SK-N-SH (cell line): Measurements from ENCODE around the gene PRM3. TPM values are rescaled to one million over a fixed set of nuclear protein-coding genes. Genes with fewer than 3 reads are reported as not detected.

Experiments used
- CTCF ChIA-PET: fragments of 300-600, 350-600 bp; formaldehyde crosslinking; extraction: SDS; loops from one replicate; lab custom pipeline; 2021; lab: Yijun Ruan, JAX
- POLR2A ChIA-PET: fragments of 350-600 bp; sonication (Branson Sonifier 250); formaldehyde crosslinking; extraction: SDS; loops from one replicate; lab custom pipeline; 2020; ENCODE audit warnings: antibody characterized with exemption, inconsistent platforms; lab: Yijun Ruan, JAX
- DNase-seq: peaks from one replicate; pipeline ENCODE4 v3.0.0; 2012
- H2AFZ ChIP-seq: fragments of 200-600 bp; sonication (generic); 2 replicates; pipeline ENCODE4 v1.8.1; 2016; ENCODE audit warnings: antibody characterized with exemption, mild to moderate bottlenecking, low read depth
- H3F3A ChIP-seq: fragments of 200-600 bp; sonication (generic); replicated peaks from 2 replicates; pipeline ENCODE3; 2016; ENCODE audit warnings: antibody characterized with exemption, mild to moderate bottlenecking; ENCODE audit not compliant: insufficient read depth
- H3K27ac ChIP-seq, 2 experiments: fragments of 200-500 bp in 1 of 2; fragments of 200-600 bp in 1 of 2; sonication (Bioruptor generic) in 1 of 2; sonication (generic), shearing (Covaris generic) in 1 of 2; 2 replicates each; pipeline versions ENCODE4 v1.5.1 to v1.6.1; 2014 to 2016; ENCODE audit warnings: low read depth in 2 of 2, inconsistent platforms in 1 of 2, low read length in 1 of 2, mild to moderate bottlenecking in 1 of 2, mixed read lengths in 1 of 2
- H3K27me3 ChIP-seq: fragments of 200-600 bp; sonication (generic), shearing (Covaris generic); 2 replicates; pipeline ENCODE4 v1.6.1; 2016; ENCODE audit warnings: mixed run types; ENCODE audit not compliant: insufficient read depth
- H3K36me3 ChIP-seq, 2 experiments: fragments of 200-500 bp in 1 of 2; fragments of 200-600 bp in 1 of 2; sonication (Bioruptor generic) in 1 of 2; sonication (generic) in 1 of 2; replicated peaks in 1 of 2; 2 replicates each; pipeline versions ENCODE3 to v1.5.1; 2014 to 2016; ENCODE audit warnings: low read length in 1 of 2, mild to moderate bottlenecking in 1 of 2; ENCODE audit not compliant: insufficient read depth in 2 of 2, control insufficient read depth in 1 of 2
- H3K4me1 ChIP-seq, 2 experiments: fragments of 200-500 bp in 1 of 2; fragments of 200-600 bp in 1 of 2; sonication (Bioruptor generic) in 1 of 2; sonication (generic), shearing (Covaris generic) in 1 of 2; 2 replicates each; pipeline versions ENCODE4 v1.5.1 to v1.6.1; 2014 to 2016; ENCODE audit warnings: low read depth in 1 of 2, low read length in 1 of 2, mixed run types in 1 of 2; ENCODE audit not compliant: insufficient read depth in 2 of 2, control insufficient read depth in 1 of 2
- H3K4me2 ChIP-seq: fragments of 200-600 bp; sonication (generic), shearing (Covaris generic); 2 replicates; pipeline ENCODE4 v1.6.1; 2017; ENCODE audit warnings: mixed run types
- H3K4me3 ChIP-seq, 2 experiments: fragments of 200-500 bp in 1 of 2; fragments of 200-600 bp in 1 of 2; sonication (Bioruptor generic) in 1 of 2; sonication (generic), shearing (Covaris generic) in 1 of 2; 2 replicates each; pipeline versions ENCODE4 v1.5.1 to v1.8.1; 2014 to 2016; ENCODE audit warnings: low read depth in 2 of 2, inconsistent platforms in 1 of 2, low read length in 1 of 2, mild to moderate bottlenecking in 1 of 2, mixed read lengths in 1 of 2, moderate library complexity in 1 of 2
- H3K79me2 ChIP-seq: fragments of 200-600 bp; sonication (generic); 2 replicates; pipeline ENCODE4 v1.8.1; 2017; ENCODE audit warnings: mild to moderate bottlenecking; ENCODE audit not compliant: insufficient read depth
- H3K9ac ChIP-seq: fragments of 200-600 bp; sonication (generic); 2 replicates; pipeline ENCODE4 v1.6.1; 2017; ENCODE audit warnings: mixed run types
- H3K9me2 ChIP-seq: fragments of 200-600 bp; sonication (generic); 2 replicates; pipeline ENCODE4 v1.6.1; 2017; ENCODE audit warnings: mixed run types
- H3K9me3 ChIP-seq: fragments of 200-600 bp; sonication (generic); 2 replicates; pipeline ENCODE4 v1.6.1; 2017; ENCODE audit warnings: mixed run types, mild to moderate bottlenecking, moderate library complexity
- H4K20me1 ChIP-seq: fragments of 200-600 bp; sonication (generic); 2 replicates; pipeline ENCODE4 v1.6.1; 2017; ENCODE audit warnings: mild to moderate bottlenecking, mixed run types; ENCODE audit not compliant: insufficient read depth
- EZH2phosphoT487 ChIP-seq: fragments of 200-600 bp; sonication (generic); IDR thresholded peaks from 2 replicates; pipeline ENCODE4 v1.6.1; 2017; ENCODE audit warnings: low read depth, mixed run types, mild to moderate bottlenecking, antibody characterized with exemption, moderate library complexity, borderline replicate concordance
- FOSL2 ChIP-seq: IDR thresholded peaks from 2 replicates; pipeline ENCODE4 v1.4.0; 2012; ENCODE audit warnings: low read depth, mild to moderate bottlenecking, moderate library complexity, borderline replicate concordance
- MAX ChIP-seq: IDR thresholded peaks from 2 replicates; pipeline ENCODE4 v1.4.0; 2012; ENCODE audit warnings: low read depth
- NRF1 ChIP-seq: IDR thresholded peaks from 2 replicates; pipeline ENCODE4 v1.6.1; 2012; ENCODE audit warnings: low read depth, mild to moderate bottlenecking, low read length
- RAD21 ChIP-seq: IDR thresholded peaks from 2 replicates; pipeline ENCODE4 v1.6.1; 2012; ENCODE audit warnings: mild to moderate bottlenecking, low read length
- WGBS: methylation state at CpG from one replicate; pipeline ENCODE4 v1.1.6; 2017; ENCODE audit warnings: low lambda C conversion rate; 5-methylcytosine and 5-hydroxymethylcytosine counted together
- polyA plus RNA-seq, 3 experiments: library from polyadenylated mRNA; depleted of rRNA; stranded (reverse); fragments of >200 nt; gene quantifications; 2 replicates each; pipeline ENCODE4 v1.2.3, GENCODE V29; 2012
- TF ChIP-seq, protein P1 (sequence below): IDR thresholded peaks from 2 replicates; pipeline ENCODE4; 2012
- TF ChIP-seq, protein P2 (sequence below): IDR thresholded peaks from 2 replicates; pipeline ENCODE4 v1.6.1; 2012; ENCODE audit warnings: mild to moderate bottlenecking, low read depth, low read length, moderate library complexity
- TF ChIP-seq, protein P3 (sequence below): fragments of 150-350 bp; IDR thresholded peaks from 2 replicates; pipeline ENCODE4 v1.6.1; 2016; ENCODE audit warnings: mild to moderate bottlenecking, low read depth, low read length

The PRM3 gene
- polyA plus RNA-seq, 1 of the 3 experiments (the other 2 are of a cell fraction), result not detected

DNA sequence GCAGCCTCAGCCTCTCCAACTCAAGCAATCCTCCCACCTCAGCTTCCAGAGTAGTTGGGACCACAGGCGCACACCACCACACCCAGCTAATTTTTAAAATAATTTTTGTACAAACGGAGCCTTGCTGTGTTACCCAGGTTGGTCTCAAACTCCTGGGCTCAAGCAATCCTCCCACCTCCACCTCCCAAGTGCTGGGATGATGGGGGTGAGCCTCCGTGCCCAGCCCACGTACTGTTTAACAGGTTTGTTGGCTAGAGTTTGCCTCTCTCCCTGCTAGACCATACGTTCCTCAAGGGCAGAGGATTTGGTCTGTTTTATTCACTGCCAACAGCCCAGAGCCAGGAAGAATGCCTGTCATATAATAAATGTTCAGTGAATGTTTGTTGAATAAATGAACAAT is 44.0 kb downstream of the PRM3 start:
- CTCF ChIA-PET, result interaction anchor here (1.0 to 2.4 kb wide), 2 partner anchors 11 to 266 kb away, joined by 3 to 7 read pairs; no protein-coding TSS in a partner anchor

More for the DNA sequence above, 44.0 kb downstream of the PRM3 start:
- Histone ChIP-seq H2AFZ (no peak overlapping the region), H3K27ac (no peak overlapping the region), H3K27me3 (no peaks in the 10 kb centered on the region), H4K20me1 (no peaks in the 10 kb centered on the region), H3K4me1 (peaks cover 0 to 4% of the 10 kb centered on the region in 2 experiments; a peak in 1 of 4 replicates), H3K79me2 (no peaks in the 10 kb centered on the region), H3K36me3 (no peaks in the 10 kb centered on the region), H3K9me3 (no peaks in the 10 kb centered on the region), H3K4me3 (no peak overlapping the region), H3K4me2 (no peak overlapping the region), H3K9me2 (no peaks in the 10 kb centered on the region), H3K9ac (no peak overlapping the region), H3F3A (no peaks in the 10 kb centered on the region)
- TF ChIP-seq, protein P1, sequence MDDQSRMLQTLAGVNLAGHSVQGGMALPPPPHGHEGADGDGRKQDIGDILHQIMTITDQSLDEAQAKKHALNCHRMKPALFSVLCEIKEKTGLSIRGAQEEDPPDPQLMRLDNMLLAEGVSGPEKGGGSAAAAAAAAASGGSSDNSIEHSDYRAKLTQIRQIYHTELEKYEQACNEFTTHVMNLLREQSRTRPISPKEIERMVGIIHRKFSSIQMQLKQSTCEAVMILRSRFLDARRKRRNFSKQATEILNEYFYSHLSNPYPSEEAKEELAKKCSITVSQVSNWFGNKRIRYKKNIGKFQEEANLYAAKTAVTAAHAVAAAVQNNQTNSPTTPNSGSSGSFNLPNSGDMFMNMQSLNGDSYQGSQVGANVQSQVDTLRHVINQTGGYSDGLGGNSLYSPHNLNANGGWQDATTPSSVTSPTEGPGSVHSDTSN, result no peak
- TF ChIP-seq, protein P2, sequence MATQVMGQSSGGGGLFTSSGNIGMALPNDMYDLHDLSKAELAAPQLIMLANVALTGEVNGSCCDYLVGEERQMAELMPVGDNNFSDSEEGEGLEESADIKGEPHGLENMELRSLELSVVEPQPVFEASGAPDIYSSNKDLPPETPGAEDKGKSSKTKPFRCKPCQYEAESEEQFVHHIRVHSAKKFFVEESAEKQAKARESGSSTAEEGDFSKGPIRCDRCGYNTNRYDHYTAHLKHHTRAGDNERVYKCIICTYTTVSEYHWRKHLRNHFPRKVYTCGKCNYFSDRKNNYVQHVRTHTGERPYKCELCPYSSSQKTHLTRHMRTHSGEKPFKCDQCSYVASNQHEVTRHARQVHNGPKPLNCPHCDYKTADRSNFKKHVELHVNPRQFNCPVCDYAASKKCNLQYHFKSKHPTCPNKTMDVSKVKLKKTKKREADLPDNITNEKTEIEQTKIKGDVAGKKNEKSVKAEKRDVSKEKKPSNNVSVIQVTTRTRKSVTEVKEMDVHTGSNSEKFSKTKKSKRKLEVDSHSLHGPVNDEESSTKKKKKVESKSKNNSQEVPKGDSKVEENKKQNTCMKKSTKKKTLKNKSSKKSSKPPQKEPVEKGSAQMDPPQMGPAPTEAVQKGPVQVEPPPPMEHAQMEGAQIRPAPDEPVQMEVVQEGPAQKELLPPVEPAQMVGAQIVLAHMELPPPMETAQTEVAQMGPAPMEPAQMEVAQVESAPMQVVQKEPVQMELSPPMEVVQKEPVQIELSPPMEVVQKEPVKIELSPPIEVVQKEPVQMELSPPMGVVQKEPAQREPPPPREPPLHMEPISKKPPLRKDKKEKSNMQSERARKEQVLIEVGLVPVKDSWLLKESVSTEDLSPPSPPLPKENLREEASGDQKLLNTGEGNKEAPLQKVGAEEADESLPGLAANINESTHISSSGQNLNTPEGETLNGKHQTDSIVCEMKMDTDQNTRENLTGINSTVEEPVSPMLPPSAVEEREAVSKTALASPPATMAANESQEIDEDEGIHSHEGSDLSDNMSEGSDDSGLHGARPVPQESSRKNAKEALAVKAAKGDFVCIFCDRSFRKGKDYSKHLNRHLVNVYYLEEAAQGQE, result no peak
- TF ChIP-seq, protein P3, sequence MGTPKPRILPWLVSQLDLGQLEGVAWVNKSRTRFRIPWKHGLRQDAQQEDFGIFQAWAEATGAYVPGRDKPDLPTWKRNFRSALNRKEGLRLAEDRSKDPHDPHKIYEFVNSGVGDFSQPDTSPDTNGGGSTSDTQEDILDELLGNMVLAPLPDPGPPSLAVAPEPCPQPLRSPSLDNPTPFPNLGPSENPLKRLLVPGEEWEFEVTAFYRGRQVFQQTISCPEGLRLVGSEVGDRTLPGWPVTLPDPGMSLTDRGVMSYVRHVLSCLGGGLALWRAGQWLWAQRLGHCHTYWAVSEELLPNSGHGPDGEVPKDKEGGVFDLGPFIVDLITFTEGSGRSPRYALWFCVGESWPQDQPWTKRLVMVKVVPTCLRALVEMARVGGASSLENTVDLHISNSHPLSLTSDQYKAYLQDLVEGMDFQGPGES, result no peak
- no peak for TF ChIP-seq MAX
- no peak for TF ChIP-seq NRF1
- TF ChIP-seq FOSL2, result no peak
- TF ChIP-seq RAD21, result no peak
- TF ChIP-seq EZH2phosphoT487, result no peak
- DNase-seq, result no peak
- POLR2A ChIA-PET, result no interaction called here
- 85% methylated on average over 5 of the region's 5 CpGs for WGBS
